HG03039 (cell line): ENCODE measurements around the gene TUNAR.

Source experiments
- ATAC-seq: cut with Tn5 transposase; IDR thresholded peaks from one replicate; pipeline ENCODE4 v1.9.1; 2021; ENCODE audit warnings: mild to moderate bottlenecking, moderate library complexity; ENCODE audit not compliant: unreplicated experiment

Gene TUNAR

GRCh38 chr14:95871531-95871930 is 5.1 kb upstream of the TUNAR start:
- ATAC-seq, result no peak

- no peak for ATAC-seq
Observed at GRCh38 chr14:95872777-95873176, 3.9 kb upstream of the TUNAR start.

- no peak for ATAC-seq
Observed at GRCh38 chr14:95875831-95876760, 536 bp upstream of the TUNAR start.

GRCh38 chr14:95877633-95878032 is 1.0 kb downstream of the TUNAR start:
- ATAC-seq, result no peak

- no peak for ATAC-seq
Observed at GRCh38 chr14:95884377-95884776, 7.7 kb downstream of the TUNAR start.

GRCh38 chr14:95885278-95885677 is 8.6 kb downstream of the TUNAR start:
- ATAC-seq, result no peak

- no peak for ATAC-seq
Observed at GRCh38 chr14:95885866-95886265, 9.2 kb downstream of the TUNAR start.

- ATAC-seq, result no peak
Observed at GRCh38 chr14:95886366-95887056, 9.9 kb downstream of the TUNAR start.

- no peak for ATAC-seq
Observed at GRCh38 chr14:95887351-95887750, 10.7 kb downstream of the TUNAR start.

GRCh38 chr14:95889236-95889979 is 12.8 kb downstream of the TUNAR start:
- no peak for ATAC-seq

- ATAC-seq, result no peak
Observed at GRCh38 chr14:95891742-95892141, 15.1 kb downstream of the TUNAR start.

- ATAC-seq, result no peak
Observed at GRCh38 chr14:95892142-95892541, 15.5 kb downstream of the TUNAR start.

GRCh38 chr14:95895720-95896119 is 19.1 kb downstream of the TUNAR start:
- ATAC-seq, result no peak

- ATAC-seq, result no peak
Observed at GRCh38 chr14:95896498-95897135, 20.0 kb downstream of the TUNAR start.

- ATAC-seq, result no peak
Observed at GRCh38 chr14:95897280-95897679, 20.6 kb downstream of the TUNAR start.

GRCh38 chr14:95901054-95901453 is 24.4 kb downstream of the TUNAR start:
- no peak for ATAC-seq

- no peak for ATAC-seq
Observed at GRCh38 chr14:95902273-95902826, 25.7 kb downstream of the TUNAR start.

- ATAC-seq, result no peak
Observed at GRCh38 chr14:95903165-95903564, 26.5 kb downstream of the TUNAR start.

GRCh38 chr14:95903616-95904107 is 27.0 kb downstream of the TUNAR start:
- no peak for ATAC-seq

GRCh38 chr14:95906591-95906990 is 30.0 kb downstream of the TUNAR start:
- no peak for ATAC-seq
